ENCODE data around the gene NUP153.
"Not testable (repeated sequence)": the region's sequence is repeated elsewhere in the genome, so short reads cannot be mapped to it uniquely, and the experiment has no call there.

Gene NUP153

DNA sequence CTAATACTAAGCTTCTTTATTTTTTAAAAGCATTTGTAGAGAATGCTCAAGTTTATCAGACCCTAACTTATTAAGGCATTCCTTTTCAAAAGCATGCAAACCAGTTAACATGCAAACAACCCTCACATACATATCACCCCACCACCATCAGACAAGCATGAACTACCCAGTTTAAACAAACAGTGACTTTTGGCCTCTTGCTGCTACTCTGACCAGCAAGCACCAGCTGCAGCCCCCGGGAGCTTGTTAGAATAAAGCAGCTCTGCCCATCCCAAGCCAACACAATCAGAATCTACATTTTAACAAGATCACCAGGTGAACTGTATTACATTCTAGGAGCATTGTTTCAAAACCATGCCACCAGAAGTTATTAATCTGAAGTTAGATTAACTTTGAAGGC is 5.9 kb upstream of the NUP153 start:
- DNase-seq, result no peak

DNA sequence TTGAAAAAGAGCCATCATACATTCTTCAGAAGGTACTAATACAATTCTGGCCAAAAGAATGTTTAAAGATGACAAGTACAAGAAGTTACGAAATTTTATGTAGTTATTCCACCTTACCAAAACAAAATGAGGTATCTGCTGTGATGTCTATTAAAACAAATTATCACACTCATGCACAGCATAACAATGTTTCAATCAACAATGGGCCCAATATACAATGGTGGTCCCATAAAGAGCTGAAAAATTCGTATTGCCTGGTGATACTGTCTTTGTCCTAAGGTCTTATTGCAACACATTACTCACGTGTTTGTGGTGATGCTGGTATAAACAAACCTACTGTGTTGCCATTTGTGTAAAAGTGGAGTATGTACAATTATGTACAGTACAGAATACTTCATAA is 3.6 kb upstream of the NUP153 start:
- DNase-seq, result no peak

DNA sequence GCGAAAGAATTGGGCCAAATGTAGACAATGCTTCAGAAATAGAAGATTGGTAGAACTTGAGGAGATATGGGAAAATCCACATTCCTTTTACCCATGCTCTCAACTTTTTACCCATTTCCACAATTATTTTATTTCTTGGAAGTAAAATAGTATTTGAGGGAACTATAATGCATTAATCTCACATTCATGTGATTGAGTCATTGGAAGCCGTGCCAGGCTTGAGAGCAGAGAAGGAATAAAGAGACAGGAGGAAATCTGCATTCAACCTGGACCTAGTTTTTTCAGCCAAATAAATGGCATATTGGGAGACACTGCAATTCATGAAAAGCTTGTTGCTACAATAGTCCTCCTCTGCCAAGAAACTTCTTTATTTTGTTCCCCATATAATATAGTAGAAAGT is 2.8 kb upstream of the NUP153 start:
- DNase-seq, result no peak

DNA sequence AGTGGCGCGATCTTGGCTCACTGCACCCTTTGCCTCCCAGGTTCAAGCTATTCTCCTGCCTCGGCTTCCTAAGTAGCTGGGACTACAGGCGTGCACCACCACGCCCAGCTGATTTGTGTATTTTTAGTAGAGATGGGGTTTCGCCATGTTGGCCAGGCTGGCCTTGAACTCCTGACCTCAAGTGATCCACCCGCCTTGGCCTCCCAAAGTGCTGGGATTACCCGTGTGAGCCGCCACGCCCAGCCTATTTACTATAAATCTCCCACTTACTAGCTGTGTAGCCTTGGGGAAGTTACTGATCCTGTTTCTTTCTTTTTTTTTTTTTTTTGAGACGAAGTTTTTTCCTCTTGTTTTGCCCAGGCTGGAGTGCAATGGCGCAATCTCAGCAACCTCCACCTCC is 1.3 kb upstream of the NUP153 start:
- DNase-seq, result not testable (repeated sequence)

DNA sequence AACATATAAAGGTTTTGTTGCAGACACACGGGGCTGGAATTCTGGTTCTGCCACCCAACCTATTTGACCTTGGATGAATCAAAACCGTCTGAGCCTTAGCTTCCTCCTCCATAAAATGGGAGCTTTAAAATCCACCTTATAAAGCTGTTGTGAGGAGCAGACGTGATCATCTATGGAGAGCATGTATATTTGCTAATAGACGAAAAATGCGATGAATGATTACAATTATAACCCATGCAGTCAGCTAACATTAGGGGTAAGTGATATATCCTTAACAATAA is 586 bp upstream of the NUP153 start:
- no peak for DNase-seq

DNA sequence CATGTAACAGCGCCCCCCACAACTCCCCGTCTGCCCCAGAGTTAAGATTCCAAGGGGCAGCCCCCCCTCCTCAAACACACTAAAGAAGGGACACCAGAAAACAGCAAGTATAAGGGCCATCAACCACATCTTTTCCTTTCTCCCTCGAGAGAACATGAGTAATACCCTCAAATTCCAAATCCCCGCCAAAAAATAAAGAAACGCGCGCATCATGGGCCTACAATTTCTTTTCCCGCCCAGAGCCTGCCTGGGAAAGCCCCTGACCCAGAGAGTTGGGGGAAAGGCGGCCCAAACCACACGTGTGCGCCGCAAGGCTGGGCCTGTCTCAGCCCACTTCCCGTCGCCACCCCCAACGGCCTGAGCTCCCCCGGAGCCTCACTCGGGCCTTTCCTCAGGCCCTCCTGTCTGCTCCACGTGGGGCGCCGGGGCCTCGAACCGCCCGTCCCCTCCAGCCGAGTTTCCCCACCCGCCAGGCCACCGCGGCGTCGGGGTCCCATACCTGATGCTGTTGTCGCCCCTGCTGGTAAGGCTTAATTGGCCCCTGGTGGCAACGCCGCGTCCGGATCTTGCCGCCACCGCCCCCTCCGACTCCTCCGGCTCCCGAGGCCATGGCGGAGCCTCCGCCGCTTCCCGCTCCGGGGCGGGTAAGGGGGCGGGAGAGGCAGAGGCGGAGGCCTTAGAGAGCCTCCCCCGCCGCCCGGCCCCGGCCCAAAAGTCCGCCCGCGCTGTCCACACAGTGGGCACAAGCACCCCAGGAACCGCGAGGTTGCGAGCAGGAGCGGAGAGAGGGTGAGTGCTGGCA is 746 bp downstream of the NUP153 start:
- peak; percentile 72 for DNase-seq

DNA sequence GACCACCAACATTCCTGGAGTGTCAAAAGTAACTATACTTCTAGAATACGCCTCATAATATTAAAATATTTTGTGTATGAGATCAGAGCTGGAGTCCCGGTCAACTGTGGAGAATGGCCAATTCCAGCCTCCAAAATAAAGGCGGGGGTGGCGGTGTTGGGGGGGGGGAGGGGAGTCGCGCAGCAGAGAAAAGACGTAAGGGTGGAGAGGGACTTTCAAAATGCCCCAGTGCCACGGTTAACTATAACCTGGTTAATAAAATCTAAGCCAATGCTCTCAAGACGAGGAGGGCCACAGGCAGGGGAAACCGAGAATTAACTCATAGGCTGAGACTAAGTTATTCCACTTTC is 1.3 kb downstream of the NUP153 start:
- DNase-seq, result no peak

DNA sequence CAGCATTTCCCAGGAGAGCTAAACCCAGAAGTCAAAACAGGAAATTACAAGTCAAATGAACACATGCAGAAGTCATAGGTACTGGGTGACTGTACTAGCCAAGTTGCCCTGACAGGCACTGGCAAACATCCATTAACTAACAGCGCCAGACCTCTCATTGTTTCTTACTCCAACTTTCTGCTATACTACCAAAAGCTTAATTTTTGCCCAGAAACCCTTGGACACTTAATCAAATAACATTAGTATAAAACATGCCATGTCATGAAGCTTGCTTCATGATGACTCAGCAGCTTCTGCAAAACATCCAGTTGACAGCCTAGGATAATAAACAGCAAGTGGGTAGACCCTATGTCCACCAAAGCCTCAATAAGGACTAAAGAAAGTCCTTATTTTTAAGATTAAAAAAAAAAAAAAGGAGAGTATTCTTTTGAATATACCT is 3.5 kb downstream of the NUP153 start:
- DNase-seq, result no peak

DNA sequence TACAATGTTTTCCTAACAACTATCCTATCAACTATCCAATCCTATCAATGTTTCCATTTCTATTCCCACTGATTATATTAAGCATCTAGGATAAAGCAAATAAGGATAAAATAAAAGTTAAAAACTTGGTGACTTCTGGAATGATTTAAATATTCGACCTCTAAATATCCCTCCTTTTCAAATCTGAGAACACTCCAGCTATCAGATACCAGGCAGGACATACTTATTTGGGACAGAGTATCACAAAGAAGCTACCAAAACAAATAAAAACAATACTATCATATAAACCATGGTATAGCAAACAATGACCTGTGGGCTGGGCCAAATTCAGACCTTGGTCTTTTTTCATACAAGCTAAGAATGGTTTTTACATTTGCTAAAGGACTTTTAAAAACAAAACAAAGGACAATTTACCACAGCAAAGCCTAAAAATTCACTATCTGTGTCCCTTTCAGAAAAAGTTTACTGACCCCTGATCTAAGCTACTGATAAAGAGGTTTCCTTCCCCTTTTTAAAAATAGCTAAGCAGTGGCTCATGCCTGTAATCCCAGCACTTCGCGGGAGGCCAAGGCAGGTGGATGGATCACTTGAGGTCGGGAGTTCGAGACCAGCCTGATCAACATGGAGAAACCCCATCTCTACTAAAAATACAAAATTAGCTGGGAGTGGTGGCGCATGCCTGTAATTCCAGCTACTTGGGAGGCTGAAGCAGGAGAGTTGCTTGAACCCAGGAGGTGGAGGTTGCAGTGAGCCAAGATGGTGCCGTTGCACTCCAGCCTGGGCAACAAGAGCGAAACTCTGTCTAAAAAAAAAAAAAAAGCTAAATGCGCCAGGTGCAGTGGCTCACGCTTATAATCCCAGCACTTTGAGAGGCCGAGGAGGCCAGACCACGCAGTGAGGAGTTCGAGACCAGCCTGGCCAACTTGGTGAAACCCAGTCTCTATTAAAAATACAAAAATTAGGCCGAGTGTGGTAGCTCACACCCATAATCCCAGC is 6.0 kb downstream of the NUP153 start:
- no peak for DNase-seq

DNA sequence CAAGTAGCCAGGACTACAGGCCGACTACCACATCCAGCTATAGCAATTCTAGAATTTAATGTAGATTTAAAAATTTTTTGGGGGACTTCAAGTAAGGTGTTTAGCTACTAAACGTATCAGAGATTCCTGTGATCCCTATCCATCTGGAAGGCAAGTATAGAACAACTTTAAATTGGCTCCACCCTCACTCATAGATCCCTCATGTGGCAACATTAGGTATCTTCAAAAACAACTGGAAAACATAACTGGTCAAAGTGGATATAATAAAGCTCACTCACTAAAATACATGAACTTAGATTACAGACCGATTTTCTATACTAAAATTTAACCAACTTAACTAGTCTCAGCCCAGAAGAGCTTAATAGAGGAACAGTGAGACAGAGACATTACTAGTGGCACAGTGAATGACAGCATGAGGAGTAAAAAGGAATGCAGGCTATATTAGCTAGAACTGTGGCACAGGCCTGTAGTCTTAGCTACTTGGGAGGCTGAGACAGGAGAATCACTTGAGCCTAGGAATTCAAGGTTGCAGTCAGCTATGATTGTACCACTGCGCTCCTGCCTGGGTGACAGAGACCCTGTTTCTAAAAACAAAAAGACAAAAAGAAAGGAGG is 14.7 kb downstream of the NUP153 start:
- DNase-seq, result no peak

DNA sequence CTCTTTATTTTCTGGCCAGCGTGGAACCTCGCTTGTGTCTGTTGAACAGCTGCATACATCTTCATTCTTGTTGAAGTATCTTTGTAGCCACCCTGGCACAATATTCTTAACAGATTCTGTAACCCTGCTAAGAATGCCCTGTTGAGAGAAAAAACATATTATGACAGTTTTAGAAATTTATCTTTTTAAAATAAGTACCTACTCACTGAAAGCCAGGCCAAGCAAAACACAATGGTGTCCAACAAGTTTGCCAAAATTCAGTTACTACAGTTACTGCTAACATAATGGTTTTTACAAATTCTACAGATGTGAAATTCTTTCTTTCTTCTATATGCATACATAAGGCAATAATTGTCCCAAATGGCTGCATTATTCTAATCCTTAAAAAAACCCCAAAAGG is 18.2 kb downstream of the NUP153 start:
- DNase-seq, result no peak

DNA sequence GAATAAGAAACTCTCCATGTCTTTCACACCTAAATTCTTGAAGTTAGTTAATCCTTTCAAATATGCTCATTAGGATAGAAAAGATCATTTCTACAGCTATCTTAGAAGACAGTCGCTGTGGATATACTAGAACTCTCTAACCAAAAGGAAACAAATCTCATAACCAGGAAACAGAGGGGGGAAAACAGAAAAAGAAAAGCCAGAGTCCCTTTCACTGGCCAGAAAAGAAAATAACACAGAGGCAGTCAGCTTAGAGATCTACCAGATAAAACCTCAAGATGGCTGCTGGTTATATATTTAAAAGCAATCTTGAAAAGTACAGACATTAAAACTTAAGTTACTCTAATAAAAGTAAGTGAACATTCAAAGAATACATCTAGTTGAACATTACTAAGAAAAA is 19.6 kb downstream of the NUP153 start:
- no peak for DNase-seq

DNA sequence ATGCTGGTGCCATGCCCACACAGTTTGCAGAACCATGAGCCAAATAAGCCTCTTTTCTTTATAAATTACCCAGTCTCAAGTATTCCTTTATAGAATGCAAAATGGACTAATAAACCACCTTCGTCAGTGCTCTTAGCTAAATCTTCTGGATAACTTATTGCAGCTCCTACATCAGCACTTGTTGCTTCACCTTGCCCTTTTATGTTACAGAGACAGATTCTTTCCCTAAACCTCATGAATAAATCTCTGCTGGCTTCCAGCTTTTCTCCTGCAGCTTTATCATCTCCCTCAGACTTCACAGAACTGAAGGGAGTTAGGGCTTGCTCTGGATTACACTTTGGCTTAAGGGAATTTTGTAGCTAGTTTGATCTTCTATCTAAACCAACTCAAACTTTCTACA is 22.6 kb downstream of the NUP153 start:
- no peak for DNase-seq

DNA sequence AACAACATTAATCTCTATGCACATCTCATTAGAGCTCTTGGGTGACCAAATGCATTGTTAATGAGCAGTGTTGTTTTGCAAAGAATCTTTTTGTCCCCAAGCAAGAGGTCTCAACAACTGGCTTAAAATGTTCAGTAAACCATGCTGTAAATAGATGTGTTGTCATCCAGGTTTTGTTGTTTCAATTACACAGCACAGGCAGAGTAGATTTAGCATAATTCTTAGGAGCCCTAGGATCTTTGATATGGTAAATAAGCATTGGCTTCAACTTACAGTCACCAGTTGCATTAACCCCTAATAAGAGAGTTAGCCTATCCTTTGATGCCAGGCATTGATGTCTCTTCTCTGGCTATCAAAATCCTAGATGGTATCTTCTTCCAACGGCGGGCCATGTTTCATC is 23.3 kb downstream of the NUP153 start:
- DNase-seq, result no peak

DNA sequence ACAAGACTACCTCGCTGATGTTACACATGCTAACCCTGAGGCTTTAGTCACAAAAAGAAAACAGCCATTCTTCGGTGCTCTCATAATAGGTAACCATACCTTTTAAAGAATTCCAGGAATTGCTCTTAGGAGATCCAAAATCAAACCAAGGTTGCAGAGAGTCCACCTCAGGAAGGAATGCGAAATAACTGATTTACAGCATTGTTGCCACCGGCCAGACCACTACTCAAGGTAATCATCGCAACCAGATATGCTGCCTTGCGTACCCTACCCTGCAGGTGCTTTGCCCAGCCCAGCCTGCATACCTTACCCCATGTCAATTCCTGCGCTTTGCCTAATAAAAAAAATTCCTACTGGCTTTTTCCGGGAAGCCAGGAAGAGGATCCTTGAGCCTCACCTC is 27.0 kb downstream of the NUP153 start:
- no peak for DNase-seq

DNA sequence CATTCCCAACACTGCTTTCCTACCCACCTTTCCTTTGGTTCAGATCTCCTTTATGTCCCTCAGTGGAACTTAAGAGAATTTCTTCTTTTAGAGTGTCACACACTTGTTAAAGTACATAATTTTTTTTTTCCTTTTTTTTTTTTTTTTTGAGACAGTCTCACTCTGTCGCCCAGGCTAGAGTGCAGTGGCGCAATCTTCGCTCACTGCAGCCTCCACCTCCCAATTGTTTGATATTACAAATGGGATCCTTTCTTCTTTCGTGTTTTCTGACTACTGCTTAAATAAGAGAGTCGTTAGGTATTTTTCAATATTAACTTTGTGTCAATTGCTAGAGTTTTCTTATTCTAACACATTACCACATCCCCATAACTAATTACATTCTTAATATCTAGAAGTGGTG is 29.1 kb downstream of the NUP153 start:
- DNase-seq, result no peak

DNA sequence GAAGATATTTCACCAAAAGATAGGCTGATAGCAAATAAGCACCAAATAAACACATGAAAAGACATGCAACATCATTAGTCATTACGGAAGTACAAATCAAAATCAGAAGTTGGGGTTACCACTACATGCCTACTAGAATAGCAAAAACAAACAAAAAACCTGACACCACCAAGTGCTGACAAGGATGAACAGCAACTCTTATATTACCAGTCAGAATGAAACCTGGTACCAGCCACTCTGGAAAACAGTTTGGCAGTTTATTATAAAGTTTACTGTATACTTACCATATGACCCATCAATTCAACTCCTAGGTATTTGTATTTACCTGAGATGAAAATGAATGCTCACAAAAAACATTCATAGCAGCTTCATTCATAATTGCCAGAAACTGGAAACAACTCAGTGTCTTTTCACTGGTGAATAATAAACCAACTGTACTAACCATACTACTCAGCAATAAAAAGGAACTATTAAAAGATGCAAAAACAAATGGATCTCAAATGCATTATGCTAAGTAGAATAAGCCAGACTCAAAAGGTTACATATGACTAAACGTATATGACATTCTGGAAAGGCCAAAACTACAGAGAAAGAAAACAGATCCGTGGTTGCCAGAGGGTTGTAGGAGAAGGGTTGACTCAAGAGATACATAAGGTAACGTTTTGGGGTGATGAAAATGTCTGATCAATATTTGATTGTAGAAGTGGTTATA is 33.0 kb downstream of the NUP153 start:
- no peak for DNase-seq

DNA sequence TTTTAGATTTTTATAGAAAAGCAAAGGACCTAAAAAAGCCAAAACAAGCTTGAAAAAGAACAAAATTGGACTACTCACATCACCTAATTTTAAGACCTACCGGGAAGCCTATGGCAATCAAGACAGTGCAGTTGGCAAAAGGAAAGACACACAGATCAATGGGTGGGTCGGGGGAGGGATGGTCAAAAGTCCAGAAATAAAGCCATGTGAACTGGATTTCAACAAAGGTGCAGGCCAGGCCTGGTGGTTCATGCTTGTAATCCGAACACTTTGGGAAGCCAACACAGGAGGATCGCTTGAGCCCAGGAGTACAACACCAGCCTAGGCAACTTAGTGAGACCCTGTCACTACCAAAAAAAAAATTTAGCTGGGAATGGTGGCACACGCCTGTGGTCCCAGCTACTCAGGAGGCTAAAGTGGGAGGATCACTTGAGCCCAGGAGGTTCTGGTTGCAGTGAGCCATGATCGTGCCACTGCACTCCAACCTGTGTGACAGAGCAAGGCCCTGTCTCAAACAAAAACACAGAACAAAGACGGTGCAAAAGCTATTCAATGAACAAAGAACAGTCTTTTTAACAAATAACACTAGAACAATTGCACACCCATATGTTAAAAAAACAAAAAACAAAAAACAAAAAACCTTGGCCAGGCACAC is 34.5 kb downstream of the NUP153 start:
- no peak for DNase-seq

DNA sequence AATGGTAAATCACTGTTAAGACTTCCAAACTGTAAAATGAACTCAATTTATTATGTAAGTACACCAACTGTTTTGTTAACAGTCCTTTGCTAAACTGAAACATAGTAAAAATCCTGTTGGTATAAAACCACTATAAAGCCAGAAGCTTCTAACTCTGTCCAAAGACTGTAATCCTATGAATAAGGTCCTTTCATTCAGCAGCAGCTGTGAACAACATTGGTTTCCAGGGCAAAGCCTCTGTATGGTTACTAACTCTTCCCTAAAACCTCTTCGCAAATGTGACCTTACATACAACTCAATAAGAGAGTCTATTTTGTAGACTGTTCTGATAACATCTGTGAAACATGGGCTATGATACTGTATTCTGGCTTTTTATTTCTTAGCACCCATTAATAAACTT is 40.1 kb downstream of the NUP153 start:
- DNase-seq, result no peak

DNA sequence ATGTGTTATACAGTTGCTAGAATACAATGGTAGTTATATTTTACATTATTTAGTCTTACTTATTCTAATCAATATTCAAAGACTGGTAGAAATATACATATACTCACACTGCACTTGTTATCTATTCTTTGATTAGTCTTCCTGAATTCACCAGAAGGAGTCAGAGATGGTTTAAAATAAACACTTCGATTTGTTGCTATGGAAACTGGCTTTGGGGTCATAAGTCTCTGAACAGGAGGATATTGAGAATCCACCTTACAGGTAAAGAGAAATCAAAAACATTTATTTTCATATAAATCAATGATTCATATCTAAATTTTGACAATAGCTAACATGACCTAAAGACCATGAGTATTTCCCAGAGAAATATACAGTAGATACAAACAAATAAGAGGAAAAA is 41.6 kb downstream of the NUP153 start:
- DNase-seq, result no peak

DNA sequence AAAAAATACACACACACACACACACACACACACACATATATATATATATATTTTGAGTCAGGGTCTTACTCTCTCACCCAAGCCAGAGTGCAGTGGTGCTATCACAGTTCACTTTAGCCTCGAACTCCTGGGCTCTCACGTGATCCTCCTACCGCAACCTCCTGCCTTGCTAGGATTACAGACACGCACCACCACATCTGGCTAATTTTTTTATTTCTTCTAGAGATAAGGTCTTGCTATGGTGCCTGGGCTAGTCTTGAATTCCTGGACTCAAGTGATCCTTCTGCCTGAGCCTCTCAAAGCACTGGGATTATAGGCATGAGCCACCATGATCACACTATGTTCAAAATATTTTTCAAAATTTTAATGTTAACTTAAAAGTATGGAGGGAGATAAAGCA is 43.5 kb downstream of the NUP153 start:
- DNase-seq, result no peak

DNA sequence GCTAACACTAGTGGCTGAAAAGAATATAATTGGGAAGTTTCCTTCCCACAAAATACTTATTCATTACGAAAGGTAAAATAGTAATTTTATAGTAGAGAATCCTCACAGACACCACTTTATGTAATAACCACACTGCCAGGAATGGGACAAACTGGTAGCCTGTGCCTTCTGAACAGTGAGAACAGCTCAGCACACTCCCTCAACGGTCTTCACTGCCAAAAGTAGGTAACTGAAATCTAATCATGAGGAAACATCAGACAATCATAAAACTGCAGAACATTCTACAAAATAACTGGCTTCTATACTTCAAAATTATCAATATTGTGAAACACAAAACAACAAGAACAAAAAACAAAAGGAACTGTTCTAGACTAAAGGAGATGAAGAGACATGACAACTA is 44.1 kb downstream of the NUP153 start:
- no peak for DNase-seq

DNA sequence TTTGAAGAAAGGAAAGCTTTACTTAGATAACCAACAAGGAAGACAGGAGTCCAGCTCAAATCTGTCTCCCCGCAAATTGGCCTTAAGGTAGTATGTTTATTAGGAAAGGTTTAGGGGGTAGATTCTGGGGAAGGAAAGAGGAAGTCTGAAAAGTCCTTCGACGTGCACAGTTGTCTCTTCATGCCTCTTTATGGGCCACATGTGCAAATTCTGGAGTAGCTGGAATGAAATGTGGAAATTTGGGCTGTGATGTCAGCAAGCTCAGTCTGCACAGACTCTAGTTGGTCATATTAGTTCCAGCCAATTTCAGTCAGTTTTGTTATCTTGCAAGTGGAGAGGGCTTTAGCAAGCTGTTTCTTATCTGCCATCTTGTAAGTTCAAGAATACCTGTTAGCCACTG is 50.1 kb downstream of the NUP153 start:
- DNase-seq, result no peak
